GM06990 (cell line): Measurements from ENCODE around the gene LMNA.

Experiments used
- DNase-seq: peaks from one replicate; pipeline ENCODE4 v3.0.0-alpha.2; 2011; ENCODE audit not compliant: insufficient read length; ENCODE audit errors: extremely low read depth
- H3K27me3 ChIP-seq: replicated peaks from 2 replicates; pipeline ENCODE4 v1.6.0; 2011; ENCODE audit warnings: low read length; ENCODE audit not compliant: control insufficient read depth, insufficient read depth
- H3K36me3 ChIP-seq: 2 replicates; pipeline ENCODE4 v1.5.1; 2011; ENCODE audit warnings: low read length; ENCODE audit not compliant: control insufficient read depth, insufficient read depth
- H3K4me3 ChIP-seq: replicated peaks from 2 replicates; pipeline ENCODE4 v1.5.1; 2011; ENCODE audit warnings: low read depth, mild to moderate bottlenecking, control low read depth, low read length
- TF ChIP-seq, protein P1 (sequence below): IDR thresholded peaks from 2 replicates; pipeline ENCODE4 v1.5.1; 2011; ENCODE audit warnings: low read length, control low read depth, mild to moderate bottlenecking, inconsistent platforms; ENCODE audit not compliant: insufficient read depth, poor library complexity, severe bottlenecking

Gene LMNA

GRCh38 chr1:156075162-156075561, 39.3 kb upstream of the LMNA start:
- DNase-seq = no peak
- TF ChIP-seq, protein P1, sequence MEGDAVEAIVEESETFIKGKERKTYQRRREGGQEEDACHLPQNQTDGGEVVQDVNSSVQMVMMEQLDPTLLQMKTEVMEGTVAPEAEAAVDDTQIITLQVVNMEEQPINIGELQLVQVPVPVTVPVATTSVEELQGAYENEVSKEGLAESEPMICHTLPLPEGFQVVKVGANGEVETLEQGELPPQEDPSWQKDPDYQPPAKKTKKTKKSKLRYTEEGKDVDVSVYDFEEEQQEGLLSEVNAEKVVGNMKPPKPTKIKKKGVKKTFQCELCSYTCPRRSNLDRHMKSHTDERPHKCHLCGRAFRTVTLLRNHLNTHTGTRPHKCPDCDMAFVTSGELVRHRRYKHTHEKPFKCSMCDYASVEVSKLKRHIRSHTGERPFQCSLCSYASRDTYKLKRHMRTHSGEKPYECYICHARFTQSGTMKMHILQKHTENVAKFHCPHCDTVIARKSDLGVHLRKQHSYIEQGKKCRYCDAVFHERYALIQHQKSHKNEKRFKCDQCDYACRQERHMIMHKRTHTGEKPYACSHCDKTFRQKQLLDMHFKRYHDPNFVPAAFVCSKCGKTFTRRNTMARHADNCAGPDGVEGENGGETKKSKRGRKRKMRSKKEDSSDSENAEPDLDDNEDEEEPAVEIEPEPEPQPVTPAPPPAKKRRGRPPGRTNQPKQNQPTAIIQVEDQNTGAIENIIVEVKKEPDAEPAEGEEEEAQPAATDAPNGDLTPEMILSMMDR = no peak
- Histone ChIP-seq H3K4me3 (no peak overlapping the region), H3K27me3 (no peaks in the 10 kb centered on the region; the same call in 1 of the 2 replicates), H3K36me3 (no peaks in the 10 kb centered on the region)

GRCh38 chr1:156075775-156076204, 38.7 kb upstream of the LMNA start:
- TF ChIP-seq, protein P1 = no peak
- Histone ChIP-seq H3K27me3 (no peaks in the 10 kb centered on the region; the same call in 1 of the 2 replicates), H3K4me3 (no peak overlapping the region), H3K36me3 (no peaks in the 10 kb centered on the region)
- DNase-seq = no peak

DNA sequence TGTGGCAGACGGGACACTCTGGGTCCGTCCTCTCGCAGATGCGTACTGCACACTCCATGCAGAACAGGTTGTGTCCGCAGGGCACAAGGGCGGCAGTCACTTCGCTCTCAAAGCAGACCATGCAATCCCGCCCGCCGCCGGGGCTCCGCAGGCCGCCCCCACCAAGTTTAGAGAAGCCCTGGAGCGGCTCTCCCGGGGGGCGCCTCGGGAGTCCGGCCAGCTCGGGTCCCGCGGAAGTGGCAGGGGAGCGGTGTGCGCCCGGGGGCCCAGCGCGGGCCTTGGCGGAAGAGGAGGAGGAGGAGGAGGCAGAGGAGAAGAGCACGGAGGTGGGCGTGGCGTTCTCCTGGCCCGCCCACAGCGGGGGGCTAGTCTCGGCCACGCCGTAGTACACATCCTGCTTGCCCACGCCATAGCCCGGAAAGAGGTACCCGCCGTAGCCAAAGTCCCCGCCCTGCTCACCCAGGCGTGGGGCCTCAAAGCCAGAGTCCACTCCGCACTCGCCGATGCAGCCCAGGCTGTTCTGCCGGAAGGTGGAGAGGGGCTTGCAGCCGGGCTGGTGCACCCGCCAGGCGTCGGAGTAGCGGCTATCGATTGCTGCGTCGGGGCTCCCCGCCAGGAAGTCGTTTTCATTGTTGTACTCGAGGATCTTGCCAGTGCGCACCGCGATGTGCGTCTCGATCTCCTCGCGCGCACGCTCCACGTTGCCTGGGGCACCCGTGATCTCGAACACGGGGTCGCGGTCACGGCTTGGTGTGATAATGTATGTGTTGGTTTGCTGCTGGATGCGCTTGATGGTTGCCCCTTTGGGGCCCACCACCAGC, 37.7 kb upstream of the LMNA start:
- TF ChIP-seq, protein P1 = no peak
- DNase-seq = peak; percentile 90
- H3K4me3 ChIP-seq = peak overlapping the region; percentile 20; the same call in 1 of the 2 replicates
- peaks cover 1% of the 10 kb centered on the region; the same call in 1 of the 2 replicates for H3K27me3 ChIP-seq
- no peaks in the 10 kb centered on the region for H3K36me3 ChIP-seq

DNA sequence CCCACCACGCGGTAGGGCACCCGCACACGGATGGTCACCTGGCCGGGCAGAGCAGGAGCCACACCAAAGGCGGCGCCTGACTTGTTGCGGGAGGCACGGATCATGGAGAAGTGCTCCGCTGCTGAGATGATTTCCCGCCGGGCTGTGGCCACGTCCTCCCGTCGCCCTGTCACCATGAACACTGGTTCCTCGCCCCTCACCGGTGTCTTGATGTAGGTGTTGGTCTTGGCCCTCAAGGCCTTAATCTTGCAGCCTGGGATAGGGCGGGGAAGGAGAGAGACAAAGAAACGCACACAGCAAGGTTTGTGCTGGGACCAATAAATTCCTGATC, 37.1 kb upstream of the LMNA start:
- peaks cover 1% of the 10 kb centered on the region; the same call in 1 of the 2 replicates for H3K27me3 ChIP-seq
- TF ChIP-seq, protein P1 = no peak
- no peak overlapping the region for H3K4me3 ChIP-seq
- DNase-seq = no peak
- H3K36me3 ChIP-seq = no peaks in the 10 kb centered on the region

GRCh38 chr1:156078728-156079127, 35.8 kb upstream of the LMNA start:
- no peak for DNase-seq
- H3K36me3 ChIP-seq = no peaks in the 10 kb centered on the region
- H3K4me3 ChIP-seq = no peak overlapping the region
- peaks cover 1% of the 10 kb centered on the region; the same call in 1 of the 2 replicates for H3K27me3 ChIP-seq
- TF ChIP-seq, protein P1 = no peak

- no peak for DNase-seq
- H3K4me3 ChIP-seq = no peak overlapping the region
- H3K27me3 ChIP-seq = peaks cover 1% of the 10 kb centered on the region; the same call in 1 of the 2 replicates
- TF ChIP-seq, protein P1 = no peak
- H3K36me3 ChIP-seq = no peaks in the 10 kb centered on the region
These were observed 34.7 kb upstream of the LMNA start for GRCh38 chr1:156079762-156080161.
